Neutrophil (primary cell): ENCODE results near the gene MS4A3.

Experiments used
- H3K27ac ChIP-seq: fragments of 200-600 bp; sonication (generic); 2 replicates; pipeline ENCODE4 v1.5.1; 2016; ENCODE audit warnings: mild to moderate bottlenecking, moderate library complexity
- H3K27me3 ChIP-seq: fragments of 200-600 bp; sonication (generic); 2 replicates; pipeline ENCODE4 v1.6.0; 2016; ENCODE audit warnings: mild to moderate bottlenecking
- H3K36me3 ChIP-seq: fragments of 200-600 bp; sonication (generic); 2 replicates; pipeline ENCODE4 v1.5.1; 2017
- H3K4me1 ChIP-seq, 2 experiments: fragments of 200-600 bp in 1 of 2; sonication (generic) in 1 of 2; 1 replicate in 1 of 2; 2 replicates in 1 of 2; pipeline versions ENCODE4 v1.5.1 to v1.6.1; 2013 to 2016; ENCODE audit warnings: low read depth in 1 of 2, low read length in 1 of 2, mild to moderate bottlenecking in 1 of 2, moderate library complexity in 1 of 2; ENCODE audit not compliant: control insufficient read depth in 1 of 2, insufficient read depth in 1 of 2
- H3K4me3 ChIP-seq, 2 experiments: fragments of 200-600 bp in 1 of 2; sonication (generic) in 1 of 2; 1 replicate in 1 of 2; 2 replicates in 1 of 2; pipeline ENCODE4 v1.5.1; 2013 to 2016; ENCODE audit warnings: low read depth in 1 of 2, low read length in 1 of 2, mild to moderate bottlenecking in 1 of 2, moderate library complexity in 1 of 2
- H3K9me3 ChIP-seq: fragments of 200-600 bp; sonication (generic); 2 replicates; pipeline ENCODE4 v1.5.1; 2016
- TF ChIP-seq, protein P1 (sequence below): fragments of 200-600 bp; sonication (generic); IDR thresholded peaks from 2 replicates; pipeline ENCODE4 v1.5.1; 2016; ENCODE audit warnings: antibody characterized with exemption

Gene MS4A3

DNA sequence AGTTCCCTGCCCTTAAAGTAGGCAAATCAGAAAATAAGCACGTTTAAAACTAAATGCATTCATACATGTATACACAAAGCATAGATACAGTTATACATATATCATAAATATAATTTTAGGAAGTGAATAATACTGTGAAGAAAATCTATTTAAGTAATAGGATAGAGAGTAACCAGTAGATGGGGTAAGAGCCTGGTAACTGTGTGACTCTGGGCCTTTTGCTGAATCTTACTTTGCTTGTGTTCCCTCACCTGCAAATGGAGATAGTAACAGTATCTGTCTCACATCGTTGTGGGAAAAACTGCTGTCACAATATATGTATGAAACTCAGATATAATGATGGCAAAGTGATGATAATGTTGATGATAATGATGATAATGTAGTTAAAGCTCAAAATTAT is 61.9 kb downstream of the MS4A3 start:
- TF ChIP-seq, protein P1, sequence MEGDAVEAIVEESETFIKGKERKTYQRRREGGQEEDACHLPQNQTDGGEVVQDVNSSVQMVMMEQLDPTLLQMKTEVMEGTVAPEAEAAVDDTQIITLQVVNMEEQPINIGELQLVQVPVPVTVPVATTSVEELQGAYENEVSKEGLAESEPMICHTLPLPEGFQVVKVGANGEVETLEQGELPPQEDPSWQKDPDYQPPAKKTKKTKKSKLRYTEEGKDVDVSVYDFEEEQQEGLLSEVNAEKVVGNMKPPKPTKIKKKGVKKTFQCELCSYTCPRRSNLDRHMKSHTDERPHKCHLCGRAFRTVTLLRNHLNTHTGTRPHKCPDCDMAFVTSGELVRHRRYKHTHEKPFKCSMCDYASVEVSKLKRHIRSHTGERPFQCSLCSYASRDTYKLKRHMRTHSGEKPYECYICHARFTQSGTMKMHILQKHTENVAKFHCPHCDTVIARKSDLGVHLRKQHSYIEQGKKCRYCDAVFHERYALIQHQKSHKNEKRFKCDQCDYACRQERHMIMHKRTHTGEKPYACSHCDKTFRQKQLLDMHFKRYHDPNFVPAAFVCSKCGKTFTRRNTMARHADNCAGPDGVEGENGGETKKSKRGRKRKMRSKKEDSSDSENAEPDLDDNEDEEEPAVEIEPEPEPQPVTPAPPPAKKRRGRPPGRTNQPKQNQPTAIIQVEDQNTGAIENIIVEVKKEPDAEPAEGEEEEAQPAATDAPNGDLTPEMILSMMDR, result no peak
- H3K36me3 ChIP-seq, result no peaks in the 10 kb centered on the region
- peak overlapping the region; percentile 20 for H3K27ac ChIP-seq
- H3K9me3 ChIP-seq, result no peaks in the 10 kb centered on the region
- H3K4me1 ChIP-seq, result peaks cover 22 to 35% of the 10 kb centered on the region in 2 experiments
- no peak overlapping the region for H3K4me3 ChIP-seq
- no peaks in the 10 kb centered on the region for H3K27me3 ChIP-seq

DNA sequence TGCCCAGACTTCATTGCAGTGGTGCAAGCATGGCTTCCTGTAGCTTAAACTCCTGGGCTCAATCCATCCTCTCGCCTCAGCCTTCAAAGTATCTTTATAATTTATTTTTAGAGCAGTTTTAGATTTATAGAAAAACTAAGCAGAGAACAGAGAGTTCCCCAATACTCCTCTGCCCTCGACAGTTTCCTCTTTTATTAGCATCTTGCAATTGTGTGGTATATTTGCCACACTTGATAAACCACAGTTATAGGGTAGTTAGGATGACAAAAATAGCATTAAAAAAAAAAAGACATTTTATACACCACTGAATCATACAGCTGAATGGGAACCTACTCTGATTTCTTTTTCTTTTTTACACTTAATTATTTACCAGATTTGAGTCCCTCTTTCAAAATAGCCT is 63.2 kb downstream of the MS4A3 start:
- Histone ChIP-seq H3K4me3 (no peak overlapping the region), H3K9me3 (no peaks in the 10 kb centered on the region), H3K27ac (peak overlapping the region; percentile 39), H3K27me3 (no peaks in the 10 kb centered on the region), H3K4me1 (peaks cover 22 to 35% of the 10 kb centered on the region in 2 experiments), H3K36me3 (no peaks in the 10 kb centered on the region)
- TF ChIP-seq, protein P1, result no peak
